ENCODE measurements around the gene DYSF.

DYSF gene

GRCh38 chr2:71457123-71457915, 4.0 kb downstream of the DYSF start:
- DNase-seq = no peak

GRCh38 chr2:71457923-71458322, 4.6 kb downstream of the DYSF start:
- DNase-seq = no peak

- DNase-seq = no peak
Measured at GRCh38 chr2:71458413-71459083, 5.2 kb downstream of the DYSF start.

- DNase-seq = no peak
Measured at GRCh38 chr2:71459084-71459431, 5.7 kb downstream of the DYSF start.

GRCh38 chr2:71460056-71460455, 6.7 kb downstream of the DYSF start:
- DNase-seq = no peak

GRCh38 chr2:71460595-71461303, 7.4 kb downstream of the DYSF start:
- DNase-seq = peak; percentile 32

GRCh38 chr2:71461304-71461671, 7.9 kb downstream of the DYSF start:
- no peak for DNase-seq

GRCh38 chr2:71462056-71462605, 8.8 kb downstream of the DYSF start:
- no peak for DNase-seq

- DNase-seq = no peak
Measured at GRCh38 chr2:71462641-71463341, 9.4 kb downstream of the DYSF start.

- no peak for DNase-seq
Measured at GRCh38 chr2:71463342-71463654, 9.9 kb downstream of the DYSF start.

GRCh38 chr2:71464389-71464788, 11.0 kb downstream of the DYSF start:
- DNase-seq = no peak

- no peak for DNase-seq
Measured at GRCh38 chr2:71465356-71465755, 12.0 kb downstream of the DYSF start.

GRCh38 chr2:71465961-71466300, 12.6 kb downstream of the DYSF start:
- no peak for DNase-seq

- DNase-seq = peak; percentile 67
Measured at GRCh38 chr2:71466301-71467179, 13.2 kb downstream of the DYSF start.

GRCh38 chr2:71467180-71467815, 13.9 kb downstream of the DYSF start:
- no peak for DNase-seq

GRCh38 chr2:71468279-71469015, 15.1 kb downstream of the DYSF start:
- DNase-seq = no peak

- DNase-seq = no peak
Measured at GRCh38 chr2:71469403-71470398, 16.3 kb downstream of the DYSF start.

- DNase-seq = no peak
Measured at GRCh38 chr2:71471276-71471675, 17.9 kb downstream of the DYSF start.

GRCh38 chr2:71472019-71472418, 18.7 kb downstream of the DYSF start:
- DNase-seq = no peak

Measured in eye (tissue), 1 donor.